Measurements from ENCODE around the gene TAS1R2. TPM values are rescaled to one million over a fixed set of nuclear protein-coding genes. Genes with fewer than 3 reads are reported as not detected.

Gene TAS1R2
- total and polyA plus RNA-seq, 2 of the 13 experiments (the other 11 are each of a cell fraction or from before 2014, with no cell fraction given) = not detected

DNA sequence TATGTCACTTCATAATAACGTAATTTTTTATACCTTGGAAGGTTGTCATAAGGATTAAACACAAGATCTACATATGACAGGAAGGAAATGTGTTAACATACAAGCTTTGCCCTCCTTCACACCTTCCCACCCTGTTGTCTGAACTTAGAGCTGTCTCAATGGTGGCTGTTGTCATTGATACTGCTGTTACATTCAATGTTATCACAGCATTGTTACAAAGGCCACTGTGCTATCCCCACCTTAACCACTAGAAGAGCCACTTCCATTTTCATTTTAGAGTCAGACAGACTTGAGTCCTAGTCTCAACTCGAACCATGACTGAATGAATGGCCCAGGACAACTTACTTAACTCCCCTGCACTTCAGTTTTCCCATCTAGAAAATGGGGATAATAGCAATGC lies 31.2 kb downstream of the TAS1R2 start:
- FAIRE-seq = no peak
- CTCF ChIA-PET (ENCODE audit: low intra/inter-chr PET ratio, low total read pairs) = no interaction called here
- POLR2A ChIA-PET = no interaction called here

More for the DNA sequence above, 31.2 kb downstream of the TAS1R2 start:
- H3K36me3 ChIP-seq (replicated peaks in 1 of 2; ENCODE audit: control insufficient read depth in 1 of 2, insufficient read depth in 2 of 2, low read length in 2 of 2) = no peaks in the 10 kb centered on the region
- H3K9ac ChIP-seq (ENCODE audit: insufficient read depth, low read depth, low read length) = no peak overlapping the region
- H3K27ac ChIP-seq (ENCODE audit: extremely low read length, insufficient read depth, low read length) = no peak overlapping the region
- H3K79me2 ChIP-seq (ENCODE audit: insufficient read depth, low read length) = no peaks in the 10 kb centered on the region
- DNase-seq (ENCODE audit: low spot score) (no peak), ATAC-seq (no peak)
- no peak overlapping the region for H2AFZ ChIP-seq (ENCODE audit: low read length)
- 0% methylated on average over 2 of the region's 2 CpGs for WGBS (ENCODE audit: low lambda C conversion rate)
- H4K20me1 ChIP-seq (ENCODE audit: insufficient read depth, low read length) = no peaks in the 10 kb centered on the region
- H3K27me3 ChIP-seq (ENCODE audit: control insufficient read depth in 1 of 2, insufficient read depth in 2 of 2, low read length in 2 of 2) = peaks cover 0 to 12% of the 10 kb centered on the region in 2 experiments; a peak in 3 of 5 replicates
- no peaks in the 10 kb centered on the region for H3K4me1 ChIP-seq (ENCODE audit: insufficient read depth, low read length)
- in situ Hi-C loops (cut with HindIII; ENCODE audit: extremely low pct_ligation_motif_present, low pct_unique_long_range_greater_than_20kb) = no loop called here
- no peak overlapping the region for H3K4me2 ChIP-seq (ENCODE audit: low read depth, low read length)
- TF ChIP-seq ZNF256 (CRISPR knock-in tag; conservative IDR thresholded peaks at IDR 0.05) (no peak), ZNF816 (CRISPR knock-in tag; IDR thresholded peaks at IDR 0.05; ENCODE audit: borderline replicate concordance) (no peak), KMT2A (CRISPR knock-in tag; IDR thresholded peaks at IDR 0.05) (no peak), ELF1 (CRISPR knock-in tag; IDR thresholded peaks at IDR 0.05) (no peak), SAP130 (CRISPR knock-in tag; IDR thresholded peaks at IDR 0.05; ENCODE audit: low read depth) (no peak), SOX5 (CRISPR knock-in tag; IDR thresholded peaks at IDR 0.05; ENCODE audit: borderline replicate concordance) (no peak), GPN1 (CRISPR knock-in tag; IDR thresholded peaks at IDR 0.05; ENCODE audit: borderline replicate concordance) (no peak), ZNF33B (CRISPR knock-in tag; IDR thresholded peaks at IDR 0.05) (no peak), HOXA3 (CRISPR knock-in tag; IDR thresholded peaks at IDR 0.05) (no peak), PTBP1 (IDR thresholded peaks at IDR 0.05; ENCODE audit: low read depth, low read length, poor library complexity, severe bottlenecking) (no peak), ASH2L (IDR thresholded peaks at IDR 0.05; ENCODE audit: insufficient read length, low read depth, low read length) (no peak), ZMYM2 (CRISPR knock-in tag; IDR thresholded peaks at IDR 0.05) (no peak), TBX3 (IDR thresholded peaks at IDR 0.05; ENCODE audit: borderline replicate concordance) (no peak), TRIM22 (IDR thresholded peaks at IDR 0.05) (no peak), HNF4G (IDR thresholded peaks at IDR 0.05; ENCODE audit: borderline replicate concordance, low read depth, low read length) (no peak), HNF4G (CRISPR knock-in tag; IDR thresholded peaks at IDR 0.05; ENCODE audit: borderline replicate concordance, low read depth) (no peak), KLF11 (CRISPR knock-in tag; IDR thresholded peaks at IDR 0.05) (no peak), ZNF883 (CRISPR knock-in tag; IDR thresholded peaks at IDR 0.05; ENCODE audit: not compliant biosample characterization) (no peak), HHEX (CRISPR knock-in tag; IDR thresholded peaks at IDR 0.05) (no peak), KDM5B (CRISPR knock-in tag; IDR thresholded peaks at IDR 0.05; ENCODE audit: borderline replicate concordance) (no peak)
- TF ChIP-seq, protein P1, sequence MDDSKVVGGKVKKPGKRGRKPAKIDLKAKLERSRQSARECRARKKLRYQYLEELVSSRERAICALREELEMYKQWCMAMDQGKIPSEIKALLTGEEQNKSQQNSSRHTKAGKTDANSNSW (CRISPR knock-in tag; IDR thresholded peaks at IDR 0.05; ENCODE audit: borderline replicate concordance) = no peak
- H3K4me3 ChIP-seq (replicated peaks in 1 of 3; ENCODE audit: insufficient read depth in 1 of 3, low read depth in 2 of 3, low read length in 3 of 3) = no peak overlapping the region
- no TSS peak for BruUV-seq (replicated peaks)
- no peaks in the 10 kb centered on the region for H3K9me3 ChIP-seq (ENCODE audit: low read length)
- intact Hi-C loops (cut with micrococcal nuclease; ENCODE audit: unreplicated experiment) = no loop called here

Data from HepG2 (cell line).